ENCODE results near the gene OCA2. TPM values are rescaled to one million over a fixed set of nuclear protein-coding genes. Genes with fewer than 3 reads are reported as not detected.

The OCA2 gene
- total RNA-seq, 1 experiment from 2014 or later: 0.57 TPM

- no peak overlapping the region for H3K4me3 ChIP-seq (ENCODE audit: low read depth, low read length)
- no TSS peak for BruUV-seq (replicated peaks)
- no peak overlapping the region for H3K27ac Mint-ChIP-seq (ENCODE audit: unreplicated experiment)
- TF ChIP-seq CTCF (IDR thresholded peaks at IDR 0.05; ENCODE audit: insufficient read depth in 1 of 2, low read depth in 1 of 2, low read length in 1 of 2, severe bottlenecking in 1 of 2, unreplicated experiment in 1 of 2): no peak
- CTCF ChIA-PET: no interaction called here
- H3K27me3 ChIP-seq (replicated peaks; ENCODE audit: control insufficient read depth, insufficient read depth, low read length): no peaks in the 10 kb centered on the region
- no peaks in the 10 kb centered on the region for H3K4me1 ChIP-seq
- intact Hi-C loops (cut with micrococcal nuclease; ENCODE audit: unreplicated experiment): no loop called here
- POLR2A ChIA-PET: no interaction called here
- no peak for DNase-seq
- H3K36me3 ChIP-seq (ENCODE audit: control insufficient read depth, insufficient read depth, low read length): no peaks in the 10 kb centered on the region
- no peaks in the 10 kb centered on the region for H3K9me3 ChIP-seq
- H3K27me3 Mint-ChIP-seq (ENCODE audit: insufficient read depth, unreplicated experiment): peaks cover 12% of the 10 kb centered on the region
- H3K4me3 Mint-ChIP-seq (ENCODE audit: unreplicated experiment): no peak overlapping the region
- no peaks in the 10 kb centered on the region for H3K9me3 Mint-ChIP-seq (ENCODE audit: unreplicated experiment)
- no peaks in the 10 kb centered on the region for H3K4me1 Mint-ChIP-seq (ENCODE audit: low read depth, unreplicated experiment)
- H3K36me3 Mint-ChIP-seq (ENCODE audit: insufficient read depth, unreplicated experiment): no peaks in the 10 kb centered on the region
Measured at GRCh38 chr15:27869697-27870281, 229.3 kb downstream of the OCA2 start.

GRCh38 chr15:27868828-27869404, 230.2 kb downstream of the OCA2 start:
- DNase-seq: no peak
- Mint-ChIP-seq H3K27ac (ENCODE audit: unreplicated experiment) (no peak overlapping the region), H3K4me1 (ENCODE audit: low read depth, unreplicated experiment) (no peaks in the 10 kb centered on the region), H3K36me3 (ENCODE audit: insufficient read depth, unreplicated experiment) (no peaks in the 10 kb centered on the region), H3K4me3 (ENCODE audit: unreplicated experiment) (no peak overlapping the region), H3K9me3 (ENCODE audit: unreplicated experiment) (no peaks in the 10 kb centered on the region), H3K27me3 (ENCODE audit: insufficient read depth, unreplicated experiment) (peaks cover 13% of the 10 kb centered on the region)
- POLR2A ChIA-PET: no interaction called here
- CTCF ChIA-PET: no interaction called here
- Histone ChIP-seq H3K27me3 (replicated peaks; ENCODE audit: control insufficient read depth, insufficient read depth, low read length) (no peaks in the 10 kb centered on the region), H3K36me3 (ENCODE audit: control insufficient read depth, insufficient read depth, low read length) (no peaks in the 10 kb centered on the region), H3K4me3 (ENCODE audit: low read depth, low read length) (no peak overlapping the region), H3K9me3 (no peaks in the 10 kb centered on the region), H3K4me1 (no peaks in the 10 kb centered on the region)
- TF ChIP-seq CTCF (IDR thresholded peaks at IDR 0.05; ENCODE audit: insufficient read depth in 1 of 2, low read depth in 1 of 2, low read length in 1 of 2, severe bottlenecking in 1 of 2, unreplicated experiment in 1 of 2): no peak
- intact Hi-C loops (cut with micrococcal nuclease; ENCODE audit: unreplicated experiment): no loop called here
- BruUV-seq (replicated peaks): no TSS peak

GRCh38 chr15:27867861-27868260, 231.3 kb downstream of the OCA2 start:
- Histone ChIP-seq H3K9me3 (no peaks in the 10 kb centered on the region), H3K27me3 (replicated peaks; ENCODE audit: control insufficient read depth, insufficient read depth, low read length) (no peaks in the 10 kb centered on the region), H3K36me3 (ENCODE audit: control insufficient read depth, insufficient read depth, low read length) (no peaks in the 10 kb centered on the region), H3K4me1 (no peaks in the 10 kb centered on the region), H3K4me3 (ENCODE audit: low read depth, low read length) (no peak overlapping the region)
- POLR2A ChIA-PET: no interaction called here
- Mint-ChIP-seq H3K4me1 (ENCODE audit: low read depth, unreplicated experiment) (no peaks in the 10 kb centered on the region), H3K9me3 (ENCODE audit: unreplicated experiment) (no peaks in the 10 kb centered on the region), H3K36me3 (ENCODE audit: insufficient read depth, unreplicated experiment) (no peaks in the 10 kb centered on the region), H3K27ac (ENCODE audit: unreplicated experiment) (no peak overlapping the region), H3K4me3 (ENCODE audit: unreplicated experiment) (no peak overlapping the region), H3K27me3 (ENCODE audit: insufficient read depth, unreplicated experiment) (peaks cover 16% of the 10 kb centered on the region)
- DNase-seq: no peak
- intact Hi-C loops (cut with micrococcal nuclease; ENCODE audit: unreplicated experiment): no loop called here
- no peak for TF ChIP-seq CTCF (IDR thresholded peaks at IDR 0.05; ENCODE audit: insufficient read depth in 1 of 2, low read depth in 1 of 2, low read length in 1 of 2, severe bottlenecking in 1 of 2, unreplicated experiment in 1 of 2)
- BruUV-seq (replicated peaks): no TSS peak
- CTCF ChIA-PET: no interaction called here

Measured in Caco-2 (cell line).